GM21717 (cell line): ENCODE measurements around the gene TVP23C.

ENCODE experiments used
- ATAC-seq: cut with Tn5 transposase; IDR thresholded peaks from one replicate; pipeline ENCODE4 v1.9.1; 2021; ENCODE audit warnings: mild to moderate bottlenecking, moderate library complexity; ENCODE audit not compliant: unreplicated experiment

Gene TVP23C

GRCh38 chr17:15498107-15498506, 65.2 kb downstream of the TVP23C start:
- no peak for ATAC-seq

- ATAC-seq = no peak
Measured at GRCh38 chr17:15496735-15497670, 66.3 kb downstream of the TVP23C start.

- no peak for ATAC-seq
Measured at GRCh38 chr17:15494821-15495220, 68.5 kb downstream of the TVP23C start.

GRCh38 chr17:15493693-15494035, 69.6 kb downstream of the TVP23C start:
- ATAC-seq = no peak

GRCh38 chr17:15492791-15493692, 70.2 kb downstream of the TVP23C start:
- no peak for ATAC-seq

GRCh38 chr17:15492186-15492585, 71.1 kb downstream of the TVP23C start:
- ATAC-seq = no peak

GRCh38 chr17:15490634-15491261, 72.5 kb downstream of the TVP23C start:
- no peak for ATAC-seq

- ATAC-seq = no peak
Measured at GRCh38 chr17:15488557-15488956, 74.7 kb downstream of the TVP23C start.

GRCh38 chr17:15485045-15485444, 78.2 kb downstream of the TVP23C start:
- ATAC-seq = no peak

- ATAC-seq = no peak
Measured at GRCh38 chr17:15483431-15483830, 79.9 kb downstream of the TVP23C start.

GRCh38 chr17:15482476-15482875, 80.8 kb downstream of the TVP23C start:
- no peak for ATAC-seq

GRCh38 chr17:15481481-15481880, 81.8 kb downstream of the TVP23C start:
- ATAC-seq = no peak

GRCh38 chr17:15480204-15480603, 83.1 kb downstream of the TVP23C start:
- no peak for ATAC-seq

- ATAC-seq = no peak
Measured at GRCh38 chr17:15479703-15480102, 83.6 kb downstream of the TVP23C start.

- ATAC-seq = no peak
Measured at GRCh38 chr17:15478845-15479244, 84.4 kb downstream of the TVP23C start.

- no peak for ATAC-seq
Measured at GRCh38 chr17:15475631-15476354, 87.5 kb downstream of the TVP23C start.

- ATAC-seq = no peak
Measured at GRCh38 chr17:15472891-15473290, 90.4 kb downstream of the TVP23C start.

GRCh38 chr17:15470536-15470935, 92.7 kb downstream of the TVP23C start:
- no peak for ATAC-seq

- no peak for ATAC-seq
Measured at GRCh38 chr17:15469260-15469659, 94.0 kb downstream of the TVP23C start.

- no peak for ATAC-seq
Measured at GRCh38 chr17:15468126-15468525, 95.2 kb downstream of the TVP23C start.

GRCh38 chr17:15467592-15467991, 95.7 kb downstream of the TVP23C start, which contains the start of gene CDRT4:
Gene CDRT4 (minus strand): TSS chr17:15467621. CDS start chr17:15440238, 27,383 bp downstream.
- no peak for ATAC-seq
